Activated B cell treated with CpG ODN at 0.5 μM for 24 hours (primary cell): ENCODE measurements around the gene SGSM2. TPM values are rescaled to one million over a fixed set of nuclear protein-coding genes. Genes with fewer than 3 reads are reported as not detected.

Experiments used
- ATAC-seq: fragments of 200-7000 bp; cut with Tn5 transposase; one replicate; pipeline ENCODE4 v1.10.0; 2021; ENCODE audit warnings: low read depth, mild to moderate bottlenecking, moderate library complexity
- CTCF ChIA-PET: fragments of 350-600 bp; sonication (Branson Sonifier 250); formaldehyde crosslinking; loops from one replicate; lab custom pipeline; 2021; ENCODE audit warnings: antibody characterized with exemption; lab: Charles Lee
- POLR2A ChIA-PET: fragments of 350-600 bp; sonication (Branson Sonifier 250); formaldehyde crosslinking; loops from one replicate; lab custom pipeline; 2021; ENCODE audit warnings: antibody characterized with exemption; lab: Charles Lee
- DNase-seq: peaks from one replicate; pipeline ENCODE4 v3.0.0; 2022
- H3K27ac Mint-ChIP-seq: one replicate; pipeline ENCODE4 v1.8.0; 2020; ENCODE audit warnings: mixed read lengths
- H3K27me3 Mint-ChIP-seq: one replicate; pipeline ENCODE4 v1.8.0; 2021; ENCODE audit warnings: mixed read lengths
- H3K36me3 Mint-ChIP-seq: one replicate; pipeline ENCODE4 v1.8.0; 2021; ENCODE audit warnings: low read depth, mixed read lengths
- H3K4me1 Mint-ChIP-seq: one replicate; pipeline ENCODE4 v1.8.0; 2021; ENCODE audit warnings: mixed read lengths
- H3K4me3 Mint-ChIP-seq: one replicate; pipeline ENCODE4 v1.8.0; 2020; ENCODE audit warnings: mild to moderate bottlenecking, mixed read lengths
- H3K9me3 Mint-ChIP-seq: one replicate; pipeline ENCODE4 v1.8.0; 2020; ENCODE audit warnings: mixed read lengths
- intact Hi-C: fragments of 100-400 bp; cut with micrococcal nuclease; formaldehyde crosslinking; loops from one replicate; pipeline ENCODE4 v1.15.1; 2024
- total RNA-seq: library from RNA; stranded (reverse); gene quantifications from 2 replicates; pipeline ENCODE4 v1.2.3, GENCODE V29; 2022
- TF ChIP-seq, protein P1 (sequence below): fragments of 200-600 bp; IDR thresholded peaks from one replicate; pipeline ENCODE4 v1.8.0; 2022; ENCODE audit warnings: antibody characterized with exemption, mild to moderate bottlenecking

SGSM2 gene
- total RNA-seq, 1 donor from 2014 or later: 60.5 TPM

DNA sequence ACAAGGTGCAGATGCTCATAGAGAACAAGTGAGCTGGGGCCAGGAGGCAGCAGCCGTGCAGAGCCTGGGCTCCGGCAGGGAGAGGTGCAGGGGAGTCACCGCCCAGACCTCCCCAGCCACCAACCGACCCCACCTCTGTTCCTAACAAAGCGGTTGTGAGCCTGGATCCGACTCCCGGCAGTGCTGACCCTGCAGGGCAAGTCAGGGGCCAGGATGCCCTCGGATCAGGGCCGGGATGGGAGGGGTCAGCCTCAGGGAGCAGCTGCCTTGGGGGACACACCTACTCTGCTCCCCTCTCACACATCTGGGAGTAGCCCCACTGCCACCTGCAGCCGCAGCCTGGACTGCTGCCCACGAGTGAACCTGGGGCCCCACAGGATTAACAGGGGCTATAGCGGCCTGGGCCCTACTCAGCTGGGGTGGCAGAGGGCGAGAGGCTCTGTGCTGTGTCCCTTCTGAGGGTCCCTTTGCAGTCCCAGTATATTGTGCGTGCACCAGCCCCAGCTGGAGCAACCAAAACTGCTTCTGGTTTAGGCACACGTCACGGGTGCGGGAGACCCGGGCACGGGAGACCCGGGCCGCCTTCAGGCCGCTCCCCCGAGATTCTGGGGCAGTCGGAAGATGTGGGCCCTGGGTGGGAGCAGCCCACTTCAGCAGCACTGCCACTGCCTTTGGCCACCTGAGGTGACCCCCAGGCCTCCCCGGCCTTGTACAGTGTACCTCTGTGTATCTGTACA, 42.4 kb downstream of the SGSM2 start:
- H3K4me3 Mint-ChIP-seq: no peak overlapping the region
- TF ChIP-seq, protein P1, sequence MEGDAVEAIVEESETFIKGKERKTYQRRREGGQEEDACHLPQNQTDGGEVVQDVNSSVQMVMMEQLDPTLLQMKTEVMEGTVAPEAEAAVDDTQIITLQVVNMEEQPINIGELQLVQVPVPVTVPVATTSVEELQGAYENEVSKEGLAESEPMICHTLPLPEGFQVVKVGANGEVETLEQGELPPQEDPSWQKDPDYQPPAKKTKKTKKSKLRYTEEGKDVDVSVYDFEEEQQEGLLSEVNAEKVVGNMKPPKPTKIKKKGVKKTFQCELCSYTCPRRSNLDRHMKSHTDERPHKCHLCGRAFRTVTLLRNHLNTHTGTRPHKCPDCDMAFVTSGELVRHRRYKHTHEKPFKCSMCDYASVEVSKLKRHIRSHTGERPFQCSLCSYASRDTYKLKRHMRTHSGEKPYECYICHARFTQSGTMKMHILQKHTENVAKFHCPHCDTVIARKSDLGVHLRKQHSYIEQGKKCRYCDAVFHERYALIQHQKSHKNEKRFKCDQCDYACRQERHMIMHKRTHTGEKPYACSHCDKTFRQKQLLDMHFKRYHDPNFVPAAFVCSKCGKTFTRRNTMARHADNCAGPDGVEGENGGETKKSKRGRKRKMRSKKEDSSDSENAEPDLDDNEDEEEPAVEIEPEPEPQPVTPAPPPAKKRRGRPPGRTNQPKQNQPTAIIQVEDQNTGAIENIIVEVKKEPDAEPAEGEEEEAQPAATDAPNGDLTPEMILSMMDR: no peak
- CTCF ChIA-PET: interaction anchor here (1.1 to 9.3 kb wide), 2 partner anchors 12 to 35 kb away, joined by 3 to 520 read pairs; no protein-coding TSS in a partner anchor
- H3K27ac Mint-ChIP-seq: no peak overlapping the region
- H3K9me3 Mint-ChIP-seq: no peaks in the 10 kb centered on the region
- peaks cover 41% of the 10 kb centered on the region for H3K36me3 Mint-ChIP-seq
- DNase-seq (no peak), ATAC-seq (no peak)
- POLR2A ChIA-PET: interaction anchor here (1.3 kb wide), 1 partner anchor 20 kb away, joined by 3 read pairs; no protein-coding TSS in a partner anchor
- H3K4me1 Mint-ChIP-seq: no peaks in the 10 kb centered on the region
- intact Hi-C loops: no loop called here
- no peaks in the 10 kb centered on the region for H3K27me3 Mint-ChIP-seq

DNA sequence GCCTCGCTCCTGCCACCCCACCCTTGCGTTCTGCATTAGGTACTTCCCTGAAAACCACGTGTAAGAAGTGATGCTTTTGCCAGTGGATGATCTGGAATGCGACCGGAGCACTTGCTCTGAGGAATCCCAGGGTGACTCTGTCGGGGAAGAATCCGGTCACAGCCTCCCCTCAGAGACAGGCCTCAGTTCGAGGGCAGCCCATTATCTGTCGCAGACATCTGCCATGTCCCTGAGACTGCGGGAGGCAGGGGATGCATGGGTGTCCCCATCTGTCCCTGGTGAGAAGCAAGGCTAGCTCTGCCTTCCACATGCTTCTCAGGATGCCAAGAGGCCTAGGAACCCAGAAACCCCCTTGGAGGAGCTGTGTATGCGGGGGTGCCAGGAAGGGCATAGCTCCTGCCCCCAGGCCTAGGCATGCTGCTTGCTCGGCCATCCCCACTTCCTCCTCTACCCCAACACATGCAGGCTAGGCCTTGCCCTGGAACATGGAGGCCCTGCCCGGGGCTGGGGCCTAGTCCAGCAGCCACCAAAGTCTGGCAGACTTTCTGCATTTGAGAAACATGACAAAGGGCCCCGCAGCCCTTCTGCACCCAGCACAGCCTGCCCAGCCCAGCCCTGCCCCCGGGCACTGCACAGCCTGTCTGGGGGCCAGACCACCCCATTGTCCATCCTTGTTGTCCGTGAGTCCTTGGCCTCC, 43.1 kb downstream of the SGSM2 start:
- peaks cover 36% of the 10 kb centered on the region for H3K36me3 Mint-ChIP-seq
- DNase-seq (no peak), ATAC-seq (no peak)
- H3K27me3 Mint-ChIP-seq: no peaks in the 10 kb centered on the region
- H3K4me1 Mint-ChIP-seq: no peaks in the 10 kb centered on the region
- no peak overlapping the region for H3K4me3 Mint-ChIP-seq
- no peak overlapping the region for H3K27ac Mint-ChIP-seq
- ChIA-PET CTCF (interaction anchor here (1.1 to 9.3 kb wide), 2 partner anchors 11 to 35 kb away, joined by 3 to 520 read pairs; no protein-coding TSS in a partner anchor), POLR2A (interaction anchor here (0.9 kb wide), 1 partner anchor 36 kb away, joined by 3 read pairs; no protein-coding TSS in a partner anchor)
- TF ChIP-seq, protein P1: no peak
- H3K9me3 Mint-ChIP-seq: no peaks in the 10 kb centered on the region
- intact Hi-C loops: no loop called here

DNA sequence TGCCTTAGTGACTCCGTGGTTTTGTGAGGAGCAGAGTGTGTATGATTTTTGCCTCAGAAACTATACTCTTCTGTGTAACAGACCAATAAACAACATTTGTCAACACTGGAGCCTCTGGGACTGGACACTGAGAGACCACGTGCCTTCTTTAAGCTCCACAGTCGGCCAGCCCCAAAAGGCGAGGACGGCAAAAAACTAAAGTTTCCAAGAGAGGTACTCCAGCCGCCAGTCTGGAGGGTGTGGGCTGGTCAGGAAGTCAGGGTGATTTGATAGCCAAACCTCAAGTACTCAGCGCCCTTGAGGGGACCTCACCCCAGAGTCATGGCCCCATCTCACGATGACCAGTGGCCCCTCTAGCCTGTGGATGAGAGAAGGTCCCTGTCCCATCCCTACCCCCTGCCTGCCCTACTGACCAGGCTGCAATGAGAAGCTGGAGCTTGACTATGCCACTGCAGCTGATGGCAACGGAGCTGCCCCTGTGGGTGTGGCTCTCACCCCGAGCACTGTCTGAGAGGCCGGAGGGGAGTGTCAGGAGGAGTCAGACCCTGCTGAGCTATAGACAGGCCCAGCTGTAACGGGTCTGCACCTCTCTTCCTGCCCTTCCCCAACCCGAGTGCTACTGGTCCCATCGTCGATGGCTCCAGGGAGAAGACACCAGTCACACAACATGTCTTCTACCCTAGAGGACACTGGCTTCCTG, 43.8 kb downstream of the SGSM2 start:
- intact Hi-C loops: no loop called here
- no peaks in the 10 kb centered on the region for H3K27me3 Mint-ChIP-seq
- ATAC-seq (no peak), DNase-seq (no peak)
- H3K9me3 Mint-ChIP-seq: no peaks in the 10 kb centered on the region
- TF ChIP-seq, protein P1: no peak
- H3K27ac Mint-ChIP-seq: no peak overlapping the region
- H3K4me1 Mint-ChIP-seq: no peaks in the 10 kb centered on the region
- POLR2A ChIA-PET: interaction anchor here (0.9 to 1.7 kb wide), 2 partner anchors 35 kb away, joined by 3 to 29 read pairs; no protein-coding TSS in a partner anchor
- H3K36me3 Mint-ChIP-seq: peaks cover 34% of the 10 kb centered on the region
- H3K4me3 Mint-ChIP-seq: no peak overlapping the region
- CTCF ChIA-PET: interaction anchor here (1.1 to 9.3 kb wide), 7 partner anchors 10 to 634 kb away, joined by 3 to 520 read pairs (median 17); partner anchors contain the start of gene MNT

DNA sequence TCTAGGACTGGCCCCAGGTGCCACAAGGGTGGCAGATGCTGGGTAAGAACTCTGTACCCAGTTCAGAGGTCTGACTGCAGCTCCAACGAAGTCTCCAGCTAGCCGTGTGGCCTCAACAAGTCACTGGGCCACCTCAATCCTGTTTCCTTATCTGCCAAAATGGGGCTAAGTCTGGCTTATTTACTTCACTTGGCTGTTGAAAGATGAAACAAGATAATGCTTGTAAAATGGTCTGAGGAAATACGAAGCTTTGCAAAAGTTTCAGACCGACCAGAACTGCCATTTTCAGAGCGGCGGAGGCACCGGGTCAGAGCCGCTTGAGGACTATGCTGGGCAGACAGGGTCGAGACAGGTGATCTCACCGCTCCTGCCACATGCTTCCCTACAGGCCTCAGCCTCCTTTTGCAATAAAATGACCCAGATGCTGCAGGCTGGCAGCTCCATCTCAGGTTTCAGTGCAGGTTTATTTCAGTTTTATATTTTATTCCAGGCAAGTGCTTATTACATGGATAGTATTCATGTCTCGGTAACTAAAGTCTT, 46.4 kb downstream of the SGSM2 start:
- intact Hi-C loops: loop anchor here (2.0 kb wide), 2 partner anchors 291 to 629 kb away; no protein-coding TSS in a partner anchor
- ChIA-PET CTCF (interaction anchor here (1.4 to 9.3 kb wide), 6 partner anchors 9 to 291 kb away, joined by 3 to 520 read pairs (median 28); partner anchors contain the start of gene MNT), POLR2A (interaction anchor here (0.8 to 2.0 kb wide), 3 partner anchors 9 to 18 kb away, joined by 4 to 18 read pairs (median 14); partner anchors contain the start of gene MNT)
- Mint-ChIP-seq H3K9me3 (no peaks in the 10 kb centered on the region), H3K4me3 (no peak overlapping the region), H3K36me3 (peaks cover 39% of the 10 kb centered on the region), H3K4me1 (no peaks in the 10 kb centered on the region), H3K27ac (no peak overlapping the region), H3K27me3 (no peaks in the 10 kb centered on the region)
- ATAC-seq (no peak), DNase-seq (no peak)
- TF ChIP-seq, protein P1: no peak
